ENCODE measurements around the gene GLYATL1.

The GLYATL1 gene

DNA sequence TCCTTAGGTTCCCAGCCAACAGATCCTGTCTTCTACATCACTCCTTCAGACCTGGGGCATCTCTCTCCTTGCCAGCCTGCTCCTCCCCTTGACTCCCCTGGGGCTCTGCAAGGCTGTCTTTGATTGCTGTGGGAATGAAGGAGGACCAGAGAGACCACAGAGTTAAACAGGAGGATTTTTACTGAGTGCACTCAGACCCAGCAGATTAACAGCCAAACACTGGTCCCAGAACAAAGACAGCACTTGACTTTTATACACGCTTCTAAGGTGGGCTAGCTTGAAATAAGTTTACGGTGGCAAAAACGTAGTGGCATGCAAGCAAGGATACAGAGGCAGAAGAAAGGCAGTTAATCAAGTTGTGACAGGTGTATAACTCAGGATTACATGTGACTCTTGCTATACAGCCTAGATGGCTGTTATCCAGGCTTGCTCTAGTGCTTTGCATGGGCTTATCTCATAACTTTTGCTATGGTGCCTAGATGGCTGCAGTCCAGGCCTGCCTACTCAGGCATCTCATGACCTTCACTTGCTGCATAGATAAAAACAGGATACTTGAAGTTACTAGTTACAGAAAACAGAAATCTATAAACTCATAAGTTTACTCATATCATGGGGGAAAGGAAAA is 22.0 kb upstream of the GLYATL1 start:
- no peak overlapping the region for H3K27ac ChIP-seq

GRCh38 chr11:58919561-58919960 is 19.7 kb upstream of the GLYATL1 start:
- H3K27ac ChIP-seq, result peak overlapping the region; percentile 100; the same call in 1 of the 2 replicates

More for the DNA sequence above, 22.0 kb upstream of the GLYATL1 start:
- TF ChIP-seq ZFX (IDR thresholded peaks at IDR 0.05; ENCODE audit: borderline replicate concordance) (no peak), CTCF (IDR thresholded peaks at IDR 0.05) (no peak)

DNA sequence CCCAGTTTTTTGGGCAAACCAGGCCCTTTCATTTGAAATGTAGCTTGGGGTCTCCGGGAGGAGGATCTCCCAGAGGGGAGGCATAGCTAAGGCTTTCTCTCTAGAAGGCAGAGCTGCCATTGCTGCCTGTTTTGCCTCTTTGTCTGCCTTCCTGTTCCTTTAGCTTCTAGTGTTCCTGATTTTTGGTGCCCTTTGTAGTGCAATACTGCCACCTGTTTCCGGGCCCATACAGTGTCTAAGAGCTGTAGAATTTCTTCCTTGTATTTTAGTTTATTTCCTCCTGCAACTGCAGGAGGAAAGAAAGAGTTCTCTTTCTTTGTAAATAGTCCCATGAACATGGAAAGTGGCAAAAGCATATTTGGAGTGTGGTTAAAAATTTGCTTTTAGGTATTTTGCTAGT is 19.3 kb upstream of the GLYATL1 start:
- no peak for TF ChIP-seq ZFX (IDR thresholded peaks at IDR 0.05; ENCODE audit: borderline replicate concordance)
- H3K27ac ChIP-seq, result peak overlapping the region; percentile 100; the same call in 1 of the 2 replicates

More at GRCh38 chr11:58919561-58919960, 19.7 kb upstream of the GLYATL1 start:
- no peak for TF ChIP-seq CTCF (IDR thresholded peaks at IDR 0.05)
- no peak for TF ChIP-seq ZFX (IDR thresholded peaks at IDR 0.05; ENCODE audit: borderline replicate concordance)

GRCh38 chr11:58921778-58922390 is 17.4 kb upstream of the GLYATL1 start:
- H3K27ac ChIP-seq, result peak overlapping the region; percentile 100
- TF ChIP-seq CTCF (IDR thresholded peaks at IDR 0.05), result no peak
- no peak for TF ChIP-seq ZFX (IDR thresholded peaks at IDR 0.05; ENCODE audit: borderline replicate concordance)

- H3K27ac ChIP-seq, result peak overlapping the region; percentile 100
- no peak for TF ChIP-seq ZFX (IDR thresholded peaks at IDR 0.05; ENCODE audit: borderline replicate concordance)
- TF ChIP-seq CTCF (IDR thresholded peaks at IDR 0.05), result no peak
Measured at GRCh38 chr11:58922479-58922878, 16.8 kb upstream of the GLYATL1 start.

DNA sequence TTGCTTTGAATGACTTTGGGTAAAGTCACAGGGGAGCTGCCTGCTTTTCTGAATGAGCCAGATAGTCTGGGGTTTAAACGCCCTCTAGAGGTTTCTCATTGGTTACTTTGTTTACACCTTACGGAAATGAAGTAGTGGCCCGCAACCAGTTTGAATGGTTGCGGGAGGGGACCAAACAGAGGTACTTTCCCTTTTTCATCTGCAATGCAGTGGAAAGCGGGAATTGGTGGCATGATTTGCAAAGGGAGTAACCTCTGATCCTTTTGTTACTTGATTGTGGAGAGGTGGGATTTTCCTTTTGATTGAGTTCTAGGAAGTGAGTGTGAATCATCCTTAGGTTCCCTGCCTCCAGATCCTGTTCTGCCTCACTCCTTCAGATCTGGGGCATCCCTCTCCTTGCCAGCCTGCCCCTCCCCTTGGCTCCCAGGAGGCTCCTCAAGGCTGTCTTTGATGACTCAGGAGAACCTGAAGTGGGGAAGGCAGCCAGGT is 15.9 kb upstream of the GLYATL1 start:
- H3K27ac ChIP-seq, result peak overlapping the region; percentile 100

DNA sequence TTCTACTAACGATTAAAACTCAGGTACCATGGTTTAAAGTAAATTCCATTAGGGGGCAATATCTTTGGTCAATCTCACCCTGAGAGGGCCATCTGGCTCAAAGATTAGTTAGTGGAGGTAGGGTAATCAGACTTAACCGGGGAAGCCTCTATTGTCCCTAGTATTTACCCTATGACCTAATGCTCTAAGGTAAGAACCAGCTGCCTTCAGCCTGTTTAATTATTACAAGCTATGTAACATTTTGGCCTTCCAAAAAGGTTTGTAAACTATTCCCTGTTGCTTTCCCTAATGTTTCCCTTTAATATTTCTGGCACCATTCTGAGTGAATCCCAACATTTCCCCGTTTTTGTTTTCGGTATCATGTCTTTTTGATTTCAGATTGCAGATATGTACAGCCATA is 15.1 kb upstream of the GLYATL1 start:
- H3K27ac ChIP-seq, result peak overlapping the region; percentile 100

More for the DNA sequence above, 15.9 kb upstream of the GLYATL1 start:
- TF ChIP-seq ZFX (IDR thresholded peaks at IDR 0.05; ENCODE audit: borderline replicate concordance) (no peak), CTCF (IDR thresholded peaks at IDR 0.05) (peak; percentile 17; the same call in 1 of the 2 replicates)

More for the DNA sequence above, 15.1 kb upstream of the GLYATL1 start:
- no peak for TF ChIP-seq CTCF (IDR thresholded peaks at IDR 0.05)
- no peak for TF ChIP-seq ZFX (IDR thresholded peaks at IDR 0.05; ENCODE audit: borderline replicate concordance)

Data from 22Rv1 (cell line).